ENCODE measurements around the gene CELA2A. TPM values are rescaled to one million over a fixed set of nuclear protein-coding genes. Genes with fewer than 3 reads are reported as not detected.

CELA2A gene
- total RNA-seq, 1 donor = not detected

DNA sequence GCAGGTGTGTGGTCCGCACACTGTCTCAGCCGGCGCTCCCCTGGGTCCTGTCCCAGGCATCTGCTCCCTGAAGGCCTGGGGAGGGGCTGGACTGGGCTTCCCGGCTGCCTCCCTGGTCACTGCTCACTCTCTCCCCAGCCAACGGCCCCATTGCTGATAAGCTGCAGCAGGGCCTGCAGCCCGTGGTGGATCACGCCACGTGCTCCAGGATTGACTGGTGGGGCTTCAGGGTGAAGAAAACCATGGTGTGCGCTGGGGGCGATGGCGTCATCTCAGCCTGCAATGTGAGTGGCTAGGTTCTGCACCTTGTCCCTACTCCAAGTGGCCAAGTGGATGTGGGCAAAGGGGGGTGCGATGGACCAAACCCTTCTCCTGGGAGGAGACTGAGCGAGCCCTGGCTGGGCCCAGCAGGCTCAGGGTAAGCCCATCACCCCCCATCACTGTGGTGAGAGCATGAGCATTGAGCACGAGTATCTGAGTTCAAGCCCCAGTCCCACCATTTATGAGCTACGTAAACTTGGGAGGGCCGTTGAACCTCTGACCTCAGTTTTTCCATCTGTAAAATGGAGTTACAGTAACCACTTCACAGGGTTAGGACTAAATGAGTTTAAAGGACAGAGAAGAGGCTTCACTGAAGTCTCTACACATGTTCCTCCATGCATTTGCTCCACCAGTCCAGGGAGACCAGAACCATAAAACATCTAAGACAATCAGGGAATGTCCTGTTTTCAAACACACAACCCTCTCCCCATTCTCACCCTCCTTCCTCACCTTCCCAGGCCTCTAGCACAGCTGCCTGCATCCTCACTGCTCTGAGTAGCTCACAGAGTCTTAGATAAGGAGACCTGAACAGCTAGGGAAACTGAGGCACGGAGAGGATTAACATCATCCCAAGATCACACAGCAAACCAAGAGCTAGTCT lies 11.8 kb upstream of the CELA2A start:
- TF ChIP-seq, protein P1, sequence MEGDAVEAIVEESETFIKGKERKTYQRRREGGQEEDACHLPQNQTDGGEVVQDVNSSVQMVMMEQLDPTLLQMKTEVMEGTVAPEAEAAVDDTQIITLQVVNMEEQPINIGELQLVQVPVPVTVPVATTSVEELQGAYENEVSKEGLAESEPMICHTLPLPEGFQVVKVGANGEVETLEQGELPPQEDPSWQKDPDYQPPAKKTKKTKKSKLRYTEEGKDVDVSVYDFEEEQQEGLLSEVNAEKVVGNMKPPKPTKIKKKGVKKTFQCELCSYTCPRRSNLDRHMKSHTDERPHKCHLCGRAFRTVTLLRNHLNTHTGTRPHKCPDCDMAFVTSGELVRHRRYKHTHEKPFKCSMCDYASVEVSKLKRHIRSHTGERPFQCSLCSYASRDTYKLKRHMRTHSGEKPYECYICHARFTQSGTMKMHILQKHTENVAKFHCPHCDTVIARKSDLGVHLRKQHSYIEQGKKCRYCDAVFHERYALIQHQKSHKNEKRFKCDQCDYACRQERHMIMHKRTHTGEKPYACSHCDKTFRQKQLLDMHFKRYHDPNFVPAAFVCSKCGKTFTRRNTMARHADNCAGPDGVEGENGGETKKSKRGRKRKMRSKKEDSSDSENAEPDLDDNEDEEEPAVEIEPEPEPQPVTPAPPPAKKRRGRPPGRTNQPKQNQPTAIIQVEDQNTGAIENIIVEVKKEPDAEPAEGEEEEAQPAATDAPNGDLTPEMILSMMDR (IDR thresholded peaks at IDR 0.05; ENCODE audit: insufficient read depth, low read depth, low read length) = no peak
- no peak overlapping the region for H3K4me3 ChIP-seq (ENCODE audit: low read depth, low read length)
- no peak for DNase-seq (ENCODE audit: low read depth)

DNA sequence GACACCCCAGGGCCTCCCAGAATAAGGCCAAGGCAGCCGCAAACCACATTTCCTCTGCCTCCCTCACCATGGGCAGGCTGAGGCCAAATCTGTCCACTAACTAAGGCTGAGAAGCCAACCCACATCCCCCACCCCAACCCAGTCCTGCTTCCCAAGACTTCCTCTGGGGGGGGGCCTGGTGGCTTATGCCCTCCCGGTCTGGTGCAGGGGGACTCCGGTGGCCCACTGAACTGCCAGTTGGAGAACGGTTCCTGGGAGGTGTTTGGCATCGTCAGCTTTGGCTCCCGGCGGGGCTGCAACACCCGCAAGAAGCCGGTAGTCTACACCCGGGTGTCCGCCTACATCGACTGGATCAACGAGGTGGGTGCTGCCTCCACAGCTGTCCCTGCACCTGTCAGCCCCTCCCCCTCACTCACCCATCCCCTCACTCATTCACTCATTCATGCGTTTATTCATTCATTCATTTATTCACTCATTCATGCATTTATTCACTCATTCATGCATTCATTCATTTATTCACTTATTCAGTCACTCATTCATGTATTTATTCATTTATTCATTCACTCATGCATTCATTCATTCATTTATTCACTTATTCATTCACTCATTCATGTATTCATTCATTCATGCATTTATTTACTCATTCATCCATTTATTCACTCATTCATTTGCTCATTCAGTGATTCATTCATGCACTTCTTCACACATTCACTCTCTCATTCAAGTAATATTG lies 11.0 kb upstream of the CELA2A start:
- no peak overlapping the region for H3K4me3 ChIP-seq (ENCODE audit: low read depth, low read length)
- no peak for DNase-seq (ENCODE audit: low read depth)

DNA sequence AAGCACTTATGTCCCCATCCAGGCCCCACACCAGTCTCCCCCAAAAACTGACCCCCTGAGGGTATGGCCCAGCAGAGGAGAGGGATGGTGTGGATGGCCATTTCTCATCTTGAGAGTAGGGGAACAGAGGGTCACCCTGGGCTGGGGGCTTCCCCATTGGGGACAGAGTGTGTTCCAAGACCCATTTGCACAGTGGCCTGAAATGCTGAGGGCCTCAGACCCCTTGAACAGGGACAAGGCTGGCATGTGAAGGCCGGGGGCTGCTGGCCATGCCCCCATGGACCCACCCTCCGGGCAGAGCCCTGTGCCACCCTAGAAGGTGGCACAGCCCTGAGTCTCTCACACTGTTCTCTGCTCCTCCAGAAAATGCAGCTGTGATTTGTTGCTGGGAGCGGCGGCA lies 10.3 kb upstream of the CELA2A start:
- TF ChIP-seq, protein P1 (IDR thresholded peaks at IDR 0.05; ENCODE audit: insufficient read depth, low read depth, low read length) = no peak
- no peak for DNase-seq (ENCODE audit: low read depth)
- H3K4me3 ChIP-seq (ENCODE audit: low read depth, low read length) = no peak overlapping the region

More for the DNA sequence above, 11.0 kb upstream of the CELA2A start:
- TF ChIP-seq, protein P1 (IDR thresholded peaks at IDR 0.05; ENCODE audit: insufficient read depth, low read depth, low read length) = no peak

DNA sequence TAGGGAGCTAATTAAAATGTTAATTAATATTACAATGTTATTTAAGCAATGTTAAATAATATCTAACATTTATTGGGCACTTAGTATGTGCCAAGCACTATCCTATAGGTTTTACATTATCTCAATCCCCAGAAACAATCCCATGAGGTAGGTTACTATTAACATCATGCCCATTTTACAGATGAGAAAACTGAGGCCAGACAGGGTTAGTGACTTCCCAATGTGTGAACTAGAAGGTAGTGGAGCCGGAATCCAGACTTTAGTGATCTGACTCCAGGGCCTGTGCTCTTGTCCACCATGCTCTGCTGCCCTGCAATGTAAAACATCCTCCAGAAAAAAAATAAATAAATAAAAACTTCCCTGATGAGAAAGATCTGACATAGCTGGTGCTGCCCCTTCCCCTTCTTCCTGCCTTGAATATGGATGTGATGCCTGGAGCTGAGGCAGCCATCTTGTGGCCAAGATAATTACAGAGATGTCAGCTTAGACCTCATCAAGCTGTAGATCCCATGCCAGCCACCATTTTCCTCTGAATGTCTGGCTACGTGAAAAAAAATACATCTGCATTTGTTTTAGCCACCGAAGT lies 7.6 kb upstream of the CELA2A start:
- no peak overlapping the region for H3K4me3 ChIP-seq (ENCODE audit: low read depth, low read length)
- TF ChIP-seq, protein P1 (IDR thresholded peaks at IDR 0.05; ENCODE audit: insufficient read depth, low read depth, low read length) = no peak
- DNase-seq (ENCODE audit: low read depth) = no peak

DNA sequence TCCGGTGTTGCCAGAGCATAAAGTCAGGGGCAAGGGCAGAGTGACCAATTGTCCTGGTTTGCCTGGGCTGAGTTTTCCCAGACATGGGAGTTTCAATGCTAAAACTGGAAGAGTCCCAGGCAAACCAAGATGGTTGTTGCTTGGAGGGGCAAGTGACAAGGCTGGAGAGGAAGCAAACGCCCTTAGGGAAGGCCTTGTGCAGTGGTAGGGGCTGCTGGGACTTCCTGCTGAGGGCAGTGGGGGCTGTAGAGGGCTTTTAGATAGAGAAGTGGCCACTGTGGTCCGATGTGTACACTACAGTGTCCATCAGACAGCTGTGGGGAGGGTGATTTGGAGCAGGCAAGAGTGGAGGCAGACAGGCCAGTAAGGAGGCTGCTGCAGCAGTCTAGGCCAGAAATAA lies 7.0 kb upstream of the CELA2A start:
- TF ChIP-seq, protein P1 (IDR thresholded peaks at IDR 0.05; ENCODE audit: insufficient read depth, low read depth, low read length) = no peak
- no peak for DNase-seq (ENCODE audit: low read depth)
- H3K4me3 ChIP-seq (ENCODE audit: low read depth, low read length) = no peak overlapping the region

DNA sequence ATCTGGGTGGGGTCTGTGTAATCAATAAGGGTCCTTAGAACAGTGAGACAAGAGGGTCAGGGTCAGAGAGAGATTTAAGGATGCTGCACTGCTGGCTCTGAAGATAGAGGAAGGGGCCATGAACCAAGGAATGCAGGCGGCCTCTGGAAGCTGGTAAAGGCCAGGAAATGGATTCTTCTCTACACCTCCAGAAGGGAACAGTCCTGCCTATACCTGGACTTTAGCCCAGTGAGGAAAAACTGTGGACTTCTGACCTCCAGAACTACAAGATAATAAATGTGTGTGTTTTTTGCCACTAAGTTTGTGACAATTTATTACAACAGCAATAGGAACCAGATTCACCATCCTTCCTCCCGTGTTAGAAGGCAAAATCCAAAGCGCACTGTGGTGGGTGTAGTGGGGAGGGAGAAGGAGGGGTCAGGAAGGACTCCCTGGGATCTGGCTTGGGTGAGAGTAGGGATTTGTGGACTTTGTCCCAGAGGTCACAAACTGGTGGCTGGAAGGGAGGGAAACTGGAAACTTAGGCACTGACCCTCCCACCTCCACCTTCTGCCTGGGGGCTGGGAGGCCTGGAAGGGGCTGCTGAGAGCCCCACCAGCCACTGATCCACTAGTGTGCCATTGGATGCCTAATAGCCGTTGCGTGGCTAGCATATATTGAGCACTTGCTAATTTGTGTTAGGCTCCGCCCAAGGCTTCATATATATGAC lies 5.4 kb upstream of the CELA2A start:
- TF ChIP-seq, protein P1 (IDR thresholded peaks at IDR 0.05; ENCODE audit: insufficient read depth, low read depth, low read length) = no peak
- H3K4me3 ChIP-seq (ENCODE audit: low read depth, low read length) = no peak overlapping the region
- no peak for DNase-seq (ENCODE audit: low read depth)

All from fibroblast of villous mesenchyme (primary cell).